Measurements from ENCODE around the gene TLX2. TPM values are rescaled to one million over a fixed set of nuclear protein-coding genes. Genes with fewer than 3 reads are reported as not detected.
A peak's percentile ranks its signal among the peaks of the same experiment; 100 is the strongest.
"Not testable (repeated sequence)": the region's sequence is repeated elsewhere in the genome, so short reads cannot be mapped to it uniquely, and the experiment has no call there.

The TLX2 gene
- total RNA-seq, 1 donor from 2014 or later = 6.6 TPM

DNA sequence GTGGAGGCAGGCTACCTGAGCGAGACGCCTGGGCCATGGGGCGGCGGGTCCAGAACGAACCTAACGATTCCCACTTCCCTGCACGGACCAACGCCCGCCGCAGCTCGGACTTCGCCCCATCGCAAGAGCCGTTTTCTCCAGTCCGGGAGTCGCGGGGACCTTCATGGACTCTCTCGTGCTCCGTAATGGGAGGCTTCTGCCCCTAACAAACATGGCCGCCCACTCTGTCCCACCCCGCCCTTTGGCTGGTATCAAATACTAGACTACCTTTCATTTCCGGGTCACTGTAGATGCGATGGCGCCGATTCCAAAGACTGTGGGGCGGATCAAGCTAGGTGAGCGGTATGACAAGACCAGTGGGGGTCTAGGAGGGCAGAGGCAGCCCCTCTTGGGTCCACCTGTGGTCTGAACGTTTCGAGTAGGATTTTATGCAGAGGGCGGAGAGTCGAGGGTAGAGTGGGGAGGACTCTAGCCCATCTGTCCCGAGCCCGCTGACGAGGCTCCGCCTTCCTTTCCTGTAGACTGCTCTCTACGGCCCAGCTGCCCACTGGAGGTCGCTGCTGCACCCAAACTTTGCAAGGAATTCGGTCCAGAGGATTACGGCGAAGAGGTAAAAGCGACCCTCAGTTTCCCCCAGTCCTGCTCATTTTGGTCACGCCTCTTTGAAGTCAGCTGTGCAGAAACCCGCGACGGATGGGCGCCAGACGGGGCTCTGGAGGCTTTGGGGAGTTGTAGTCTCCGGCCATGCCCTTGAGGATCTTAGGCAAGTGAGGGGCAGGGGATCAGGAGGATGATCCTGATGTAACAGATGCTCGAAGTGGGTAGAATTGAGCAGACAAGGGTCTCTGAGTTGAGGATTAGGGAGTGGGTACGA, 31.2 kb upstream of the TLX2 start, which contains the start of the genes CCDC142 and TTC31:
Gene CCDC142 (minus strand): TSS at position 198 of the 874 bp plus-strand sequence. CDS start 161 bp downstream, at position 37.
Gene TTC31 (plus strand): TSS at position 281 of the 874 bp plus-strand sequence. CDS start 15 bp downstream, at position 296.
- Histone ChIP-seq H3K27ac (peak within 1 kb of the TSS; percentile 87), H3K27me3 (no peaks in the 10 kb centered on the region), H3K4me3 (peak within 1 kb of the TSS; percentile 75 to 79), H3K4me1 (peaks cover 35% of the 10 kb centered on the region), H3K9me3 (no peaks in the 10 kb centered on the region), H3K36me3 (no peaks in the 10 kb centered on the region)
- peak in 1 of 2 donors; percentile 98 for DNase-seq (ENCODE audit: extremely low spot score in 2 of 2)
- TF ChIP-seq, protein P1, sequence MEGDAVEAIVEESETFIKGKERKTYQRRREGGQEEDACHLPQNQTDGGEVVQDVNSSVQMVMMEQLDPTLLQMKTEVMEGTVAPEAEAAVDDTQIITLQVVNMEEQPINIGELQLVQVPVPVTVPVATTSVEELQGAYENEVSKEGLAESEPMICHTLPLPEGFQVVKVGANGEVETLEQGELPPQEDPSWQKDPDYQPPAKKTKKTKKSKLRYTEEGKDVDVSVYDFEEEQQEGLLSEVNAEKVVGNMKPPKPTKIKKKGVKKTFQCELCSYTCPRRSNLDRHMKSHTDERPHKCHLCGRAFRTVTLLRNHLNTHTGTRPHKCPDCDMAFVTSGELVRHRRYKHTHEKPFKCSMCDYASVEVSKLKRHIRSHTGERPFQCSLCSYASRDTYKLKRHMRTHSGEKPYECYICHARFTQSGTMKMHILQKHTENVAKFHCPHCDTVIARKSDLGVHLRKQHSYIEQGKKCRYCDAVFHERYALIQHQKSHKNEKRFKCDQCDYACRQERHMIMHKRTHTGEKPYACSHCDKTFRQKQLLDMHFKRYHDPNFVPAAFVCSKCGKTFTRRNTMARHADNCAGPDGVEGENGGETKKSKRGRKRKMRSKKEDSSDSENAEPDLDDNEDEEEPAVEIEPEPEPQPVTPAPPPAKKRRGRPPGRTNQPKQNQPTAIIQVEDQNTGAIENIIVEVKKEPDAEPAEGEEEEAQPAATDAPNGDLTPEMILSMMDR (IDR thresholded peaks at IDR 0.05) = peak; percentile 49 to 83 (median 76)
- TF ChIP-seq POLR2AphosphoS5 (IDR thresholded peaks at IDR 0.05; ENCODE audit: insufficient read depth in 1 of 2, low read depth in 1 of 2) (peak; percentile 89 to 98), POLR2A (IDR thresholded peaks at IDR 0.05) (peak in 1 of 2 donors; percentile 29)
- intact Hi-C loops (cut with DNase I) = loop anchor here (2.0 to 10.0 kb wide), 2 partner anchors 104 to 748 kb away; partner anchors contain the start of gene TPRKB

DNA sequence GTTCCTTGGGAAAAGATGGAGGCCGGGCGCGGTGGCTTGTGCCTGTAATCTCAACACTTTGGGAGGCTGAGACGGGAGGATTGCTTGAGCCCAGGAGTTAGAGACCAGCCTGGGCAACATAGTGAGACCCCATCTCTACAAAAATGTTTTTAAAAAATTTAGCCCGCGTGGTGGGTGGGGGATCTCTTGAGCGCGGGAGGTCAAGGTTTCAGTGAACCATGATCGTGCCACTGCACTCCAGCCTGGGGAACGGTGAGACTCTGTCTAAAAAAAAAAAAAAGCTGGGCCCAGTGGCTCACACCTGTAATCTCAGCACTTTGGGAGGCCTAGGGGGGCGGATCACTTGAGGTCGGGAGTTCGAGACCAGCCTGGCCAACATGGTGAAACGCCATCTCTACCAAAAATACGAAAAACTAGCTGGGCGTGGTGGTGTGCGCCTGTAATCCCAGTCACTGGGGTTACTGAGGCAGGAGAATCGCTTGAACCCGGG, 30.5 kb upstream of the TLX2 start:
- peaks cover 35% of the 10 kb centered on the region for H3K4me1 ChIP-seq
- intact Hi-C loops (cut with DNase I) = loop anchor here (2.0 to 10.0 kb wide), 2 partner anchors 103 to 749 kb away; partner anchors contain the start of gene TPRKB
- not testable (repeated sequence) for H3K36me3 ChIP-seq; DNase-seq (ENCODE audit: extremely low spot score in 2 of 2); H3K27me3 ChIP-seq; H3K9me3 ChIP-seq
- H3K27ac ChIP-seq = peak overlapping the region; percentile 87
- peak overlapping the region; percentile 75 to 79 for H3K4me3 ChIP-seq

DNA sequence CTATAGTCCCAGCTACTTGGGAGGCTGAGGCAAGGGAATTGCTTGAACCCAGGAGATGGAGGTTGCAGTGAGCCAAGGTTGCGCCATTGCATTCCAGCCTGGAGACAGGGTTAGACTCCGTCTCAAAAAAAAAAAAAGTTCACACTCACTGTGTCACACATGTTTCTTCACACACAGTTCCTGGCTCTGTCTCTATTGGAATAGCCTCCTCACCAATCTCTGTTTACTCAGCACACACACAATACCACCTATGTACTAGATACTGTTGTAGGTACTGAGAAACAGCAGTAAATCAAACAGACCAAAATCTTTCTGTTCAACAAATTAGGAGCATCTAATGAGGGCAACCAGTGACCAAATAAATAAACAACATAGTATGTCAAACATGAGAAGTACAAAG, 28.1 kb upstream of the TLX2 start:
- H3K27ac ChIP-seq = no peak overlapping the region
- no peak overlapping the region for H3K4me3 ChIP-seq
- H3K36me3 ChIP-seq = peaks cover 0 to 13% of the 10 kb centered on the region in 2 donors
- H3K9me3 ChIP-seq = no peaks in the 10 kb centered on the region
- H3K4me1 ChIP-seq = peaks cover 22% of the 10 kb centered on the region
- DNase-seq (ENCODE audit: extremely low spot score in 2 of 2) = no peak
- intact Hi-C loops (cut with DNase I) = loop anchor here (10.0 kb wide), 1 partner anchor 751 kb away; the partner anchor contains the start of gene TPRKB
- no peaks in the 10 kb centered on the region for H3K27me3 ChIP-seq
- TF ChIP-seq POLR2A (IDR thresholded peaks at IDR 0.05) (no peak), POLR2AphosphoS5 (IDR thresholded peaks at IDR 0.05; ENCODE audit: insufficient read depth in 1 of 2, low read depth in 1 of 2) (no peak)
- TF ChIP-seq, protein P1 (IDR thresholded peaks at IDR 0.05) = no peak

DNA sequence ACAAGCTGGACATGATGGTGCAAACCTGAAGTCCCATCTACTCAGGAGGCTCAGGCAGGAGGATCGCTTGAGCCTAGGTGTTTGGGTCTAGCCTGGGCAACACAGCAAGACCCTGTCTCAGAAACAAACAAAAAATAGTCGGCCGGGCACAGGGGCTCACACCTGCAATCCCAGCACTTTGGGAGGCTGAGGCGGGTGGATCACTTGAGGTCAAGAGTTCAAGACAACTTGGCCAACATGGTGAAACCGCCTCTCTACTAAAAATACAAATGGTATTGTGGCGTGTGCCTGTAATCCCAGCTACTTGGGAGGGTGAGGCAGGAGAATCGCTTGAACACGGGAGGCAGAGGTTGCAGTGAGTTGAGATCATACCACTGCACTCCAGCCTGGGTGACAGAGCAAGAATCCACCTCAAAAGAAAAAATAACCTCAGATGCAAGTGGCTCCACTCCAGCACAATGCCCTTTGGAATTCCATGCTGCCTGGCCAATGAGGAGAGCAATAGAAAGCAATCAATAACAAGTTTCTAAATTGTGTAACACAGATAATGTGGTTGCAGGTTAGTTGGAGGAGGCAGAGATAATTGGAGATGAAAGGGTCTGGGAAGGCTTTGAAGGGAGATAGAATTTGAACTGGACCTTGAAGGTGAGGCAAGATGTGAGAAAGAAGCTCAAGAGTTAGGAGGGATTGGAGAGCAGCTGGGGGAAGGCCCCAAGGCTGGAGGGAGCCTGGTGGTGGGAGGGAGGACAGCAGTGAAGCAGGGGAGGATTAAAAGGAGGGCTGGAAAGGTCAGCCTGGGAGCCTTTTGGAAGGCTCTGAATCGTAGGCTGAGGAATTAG, 25.4 kb upstream of the TLX2 start:
- intact Hi-C loops (cut with DNase I) = loop anchor here (10.0 kb wide), 1 partner anchor 754 kb away; the partner anchor contains the start of gene TPRKB
- Histone ChIP-seq H3K9me3 (no peaks in the 10 kb centered on the region), H3K4me3 (no peak overlapping the region), H3K27me3 (no peaks in the 10 kb centered on the region), H3K4me1 (peaks cover 6% of the 10 kb centered on the region), H3K36me3 (peaks cover 0 to 37% of the 10 kb centered on the region in 2 donors), H3K27ac (no peak overlapping the region)
- no peak for DNase-seq (ENCODE audit: extremely low spot score in 2 of 2)
- no peak for TF ChIP-seq POLR2A (IDR thresholded peaks at IDR 0.05)
- TF ChIP-seq, protein P1 (IDR thresholded peaks at IDR 0.05) = no peak
- no peak for TF ChIP-seq POLR2AphosphoS5 (IDR thresholded peaks at IDR 0.05; ENCODE audit: insufficient read depth in 1 of 2, low read depth in 1 of 2)

DNA sequence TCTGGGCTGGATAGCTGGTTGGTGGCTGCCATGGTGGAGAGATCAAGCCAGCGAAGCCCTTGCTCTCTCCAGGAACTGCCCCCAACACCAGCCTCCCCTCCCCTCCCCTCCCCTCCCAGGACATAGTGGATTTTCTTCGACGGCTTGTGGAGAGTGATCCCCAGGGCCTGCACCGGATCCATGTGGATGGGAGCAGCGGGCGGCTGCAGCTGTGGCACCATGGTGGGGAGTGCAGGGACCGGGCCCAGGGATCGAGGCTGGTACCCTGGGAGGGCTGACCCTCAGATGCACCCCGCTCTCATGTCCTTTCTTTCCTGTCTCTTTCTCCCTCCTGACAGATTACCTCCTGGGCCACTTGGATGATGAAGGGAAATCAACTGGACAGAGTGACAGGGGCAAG, 24.3 kb upstream of the TLX2 start:
- intact Hi-C loops (cut with DNase I) = loop anchor here (10.0 kb wide), 1 partner anchor 755 kb away; the partner anchor contains the start of gene TPRKB
- TF ChIP-seq, protein P1 (IDR thresholded peaks at IDR 0.05) = no peak
- Histone ChIP-seq H3K27me3 (no peaks in the 10 kb centered on the region), H3K4me1 (no peaks in the 10 kb centered on the region), H3K9me3 (no peaks in the 10 kb centered on the region), H3K27ac (no peak overlapping the region), H3K36me3 (peaks cover 0 to 44% of the 10 kb centered on the region in 2 donors), H3K4me3 (no peak overlapping the region)
- DNase-seq (ENCODE audit: extremely low spot score in 2 of 2) = no peak

Data from vagina (tissue), 2 donors.